Keratinocyte (primary cell): ENCODE data around the gene RPS19BP1. TPM values are rescaled to one million over a fixed set of nuclear protein-coding genes. Genes with fewer than 3 reads are reported as not detected.

Experiments used
- DNase-seq: peaks from one replicate; pipeline ENCODE4 v3.0.0-alpha.2; 2011; ENCODE audit warnings: low read depth, missing footprints, low spot score
- FAIRE-seq: peaks from 2 replicates; lab custom pipeline; 2011; peaks lifted over from hg19 to GRCh38; lab: Jason Lieb, UNC
- H2AFZ ChIP-seq: 2 replicates; pipeline ENCODE4 v1.6.0; 2012; ENCODE audit warnings: low read length, control low read depth, inconsistent platforms; ENCODE audit not compliant: control insufficient read depth
- H3K27ac ChIP-seq: 2 replicates; pipeline ENCODE4 v1.5.1; 2011; ENCODE audit warnings: low read length; ENCODE audit not compliant: control insufficient read depth, insufficient read depth
- H3K27me3 ChIP-seq: 3 replicates; pipeline ENCODE4 v1.6.0; 2011; ENCODE audit warnings: low read length; ENCODE audit not compliant: control insufficient read depth, insufficient read depth; ENCODE audit errors: extremely low read depth
- H3K36me3 ChIP-seq, 2 experiments: 2 replicates in 1 of 2; 3 replicates in 1 of 2; pipeline ENCODE4 v1.5.1; 2011; ENCODE audit warnings: low read length in 2 of 2, mild to moderate bottlenecking in 1 of 2; ENCODE audit not compliant: control insufficient read depth in 2 of 2, insufficient read depth in 2 of 2; ENCODE audit errors: extremely low read depth in 1 of 2
- H3K4me1 ChIP-seq: 3 replicates; pipeline ENCODE4 v1.5.1; 2011; ENCODE audit warnings: low read length; ENCODE audit not compliant: control insufficient read depth, insufficient read depth; ENCODE audit errors: extremely low read depth
- H3K4me2 ChIP-seq: 3 replicates; pipeline ENCODE4 v1.6.0; 2011; ENCODE audit warnings: low read depth, low read length; ENCODE audit not compliant: control insufficient read depth, insufficient read depth; ENCODE audit errors: extremely low read depth
- H3K4me3 ChIP-seq, 3 experiments: fragments of 200-600 bp in 1 of 3; sonication (generic) in 1 of 3; 2 replicates in 2 of 3; 3 replicates in 1 of 3; pipeline ENCODE4 v1.5.1; 2011 to 2016; ENCODE audit warnings: low read length in 3 of 3, mild to moderate bottlenecking in 3 of 3, control low read depth in 2 of 3, inconsistent platforms in 1 of 3, low read depth in 1 of 3, mixed read lengths in 1 of 3, mixed run types in 1 of 3, moderate library complexity in 1 of 3; ENCODE audit not compliant: control insufficient read depth in 2 of 3, insufficient read depth in 2 of 3; ENCODE audit errors: extremely low read depth in 1 of 3
- H3K79me2 ChIP-seq: 2 replicates; pipeline ENCODE4 v1.6.0; 2012; ENCODE audit warnings: low read length; ENCODE audit not compliant: control insufficient read depth, insufficient read depth
- H3K9ac ChIP-seq: 3 replicates; pipeline ENCODE4 v1.6.0; 2011; ENCODE audit warnings: low read length; ENCODE audit not compliant: control insufficient read depth, insufficient read depth; ENCODE audit errors: extremely low read depth
- H3K9me1 ChIP-seq: 3 replicates; pipeline ENCODE4 v1.6.0; 2011; ENCODE audit warnings: low read length; ENCODE audit not compliant: control insufficient read depth, insufficient read depth; ENCODE audit errors: extremely low read depth
- H3K9me3 ChIP-seq: 2 replicates; pipeline ENCODE4 v1.5.1; 2012; ENCODE audit warnings: low read depth, low read length; ENCODE audit not compliant: control insufficient read depth
- H4K20me1 ChIP-seq: 3 replicates; pipeline ENCODE4 v1.6.0; 2011; ENCODE audit warnings: low read length; ENCODE audit not compliant: control insufficient read depth, insufficient read depth; ENCODE audit errors: extremely low read depth
- CTCF ChIP-seq, 3 experiments: IDR thresholded peaks in 1 of 3; conservative IDR thresholded peaks in 1 of 3; optimal IDR thresholded peaks in 1 of 3; 2 replicates in 2 of 3; 3 replicates in 1 of 3; pipeline versions ENCODE3 to v1.5.1; 2011; ENCODE audit warnings: low read length in 3 of 3, mild to moderate bottlenecking in 3 of 3, moderate library complexity in 2 of 3, control low read depth in 1 of 3, inconsistent platforms in 1 of 3; ENCODE audit not compliant: insufficient read depth in 2 of 3; ENCODE audit errors: extremely low read depth in 1 of 3
- EZH2 ChIP-seq: IDR thresholded peaks from one replicate; pipeline ENCODE4 v1.6.1; 2012; ENCODE audit warnings: inconsistent platforms, mild to moderate bottlenecking, low read length, moderate library complexity
- dilution Hi-C: fragments of 300-500 bp; cut with MboI; formaldehyde crosslinking; loops from one replicate; pipeline ENCODE4 v1.7.0; 2020; ENCODE audit warnings: low sequenced_read_pairs; ENCODE audit not compliant: extremely low pct_ligation_motif_present
- polyA plus RNA-seq, 5 experiments: library from polyadenylated mRNA; depleted of rRNA in 3 of 5; stranded (reverse) in 3 of 5; stranded (forward) in 1 of 5; unstranded in 1 of 5; fragments of >200 nt; gene quantifications; 1 replicate in 1 of 5; 2 replicates in 3 of 5; 3 replicates in 1 of 5; pipeline versions ENCODE4 v1.2.1 to v1.2.3, GENCODE V29; 2011 to 2012; ENCODE audit warnings: missing spikeins in 2 of 5, low read depth in 1 of 5, low replicate concordance in 1 of 5

Gene RPS19BP1
- polyA plus RNA-seq, 1 donor (not counting 4 experiments of a cell fraction or from before 2014, with no cell fraction given) = 67.3 TPM

- H4K20me1 ChIP-seq = peaks cover 5% of the 10 kb centered on the region
- no peaks in the 10 kb centered on the region for H3K9me1 ChIP-seq
- H3K27me3 ChIP-seq = no peaks in the 10 kb centered on the region
- peaks cover 29 to 43% of the 10 kb centered on the region in 2 experiments for H3K36me3 ChIP-seq
- TF ChIP-seq CTCF (optimal IDR thresholded peaks at IDR 0.05 in 1 of 3, IDR thresholded peaks at IDR 0.05 in 1 of 3, conservative IDR thresholded peaks at IDR 0.05 in 1 of 3; ENCODE audit: extremely low read depth in 1 of 3, insufficient read depth in 2 of 3, low read length in 3 of 3) = no peak
- TF ChIP-seq EZH2 = no peak
- dilution Hi-C loops = no loop called here
- DNase-seq = no peak
- no peak overlapping the region for H3K9ac ChIP-seq
- no peak overlapping the region for H3K4me2 ChIP-seq
- FAIRE-seq = no peak
- H3K4me3 ChIP-seq = no peak overlapping the region
- H3K4me1 ChIP-seq = peaks cover 11% of the 10 kb centered on the region
- no peak overlapping the region for H2AFZ ChIP-seq
- H3K9me3 ChIP-seq = no peaks in the 10 kb centered on the region
- peaks cover 31% of the 10 kb centered on the region for H3K79me2 ChIP-seq
- no peak overlapping the region for H3K27ac ChIP-seq
These were observed 17.1 kb downstream of the RPS19BP1 start for GRCh38 chr22:39515266-39516050.

- DNase-seq = no peak
- Histone ChIP-seq H4K20me1 (peaks cover 6% of the 10 kb centered on the region), H3K9me3 (no peaks in the 10 kb centered on the region), H3K36me3 (peaks cover 32 to 45% of the 10 kb centered on the region in 2 experiments), H3K9me1 (no peaks in the 10 kb centered on the region), H3K27me3 (no peaks in the 10 kb centered on the region), H3K9ac (no peak overlapping the region), H3K4me1 (peaks cover 11% of the 10 kb centered on the region), H2AFZ (no peak overlapping the region), H3K4me2 (no peak overlapping the region), H3K4me3 (no peak overlapping the region), H3K27ac (no peak overlapping the region), H3K79me2 (peaks cover 38% of the 10 kb centered on the region)
- dilution Hi-C loops = no loop called here
- TF ChIP-seq EZH2 = no peak
- peak; percentile 65 to 84 (median 66) for TF ChIP-seq CTCF (optimal IDR thresholded peaks at IDR 0.05 in 1 of 3, IDR thresholded peaks at IDR 0.05 in 1 of 3, conservative IDR thresholded peaks at IDR 0.05 in 1 of 3; ENCODE audit: extremely low read depth in 1 of 3, insufficient read depth in 2 of 3, low read length in 3 of 3)
- FAIRE-seq = no peak
These were observed 18.1 kb downstream of the RPS19BP1 start for GRCh38 chr22:39514373-39514973.
